ENCODE measurements around the gene VIPR1.
"Not testable (repeated sequence)": the region's sequence is repeated elsewhere in the genome, so short reads cannot be mapped to it uniquely, and the experiment has no call there.

Gene VIPR1

DNA sequence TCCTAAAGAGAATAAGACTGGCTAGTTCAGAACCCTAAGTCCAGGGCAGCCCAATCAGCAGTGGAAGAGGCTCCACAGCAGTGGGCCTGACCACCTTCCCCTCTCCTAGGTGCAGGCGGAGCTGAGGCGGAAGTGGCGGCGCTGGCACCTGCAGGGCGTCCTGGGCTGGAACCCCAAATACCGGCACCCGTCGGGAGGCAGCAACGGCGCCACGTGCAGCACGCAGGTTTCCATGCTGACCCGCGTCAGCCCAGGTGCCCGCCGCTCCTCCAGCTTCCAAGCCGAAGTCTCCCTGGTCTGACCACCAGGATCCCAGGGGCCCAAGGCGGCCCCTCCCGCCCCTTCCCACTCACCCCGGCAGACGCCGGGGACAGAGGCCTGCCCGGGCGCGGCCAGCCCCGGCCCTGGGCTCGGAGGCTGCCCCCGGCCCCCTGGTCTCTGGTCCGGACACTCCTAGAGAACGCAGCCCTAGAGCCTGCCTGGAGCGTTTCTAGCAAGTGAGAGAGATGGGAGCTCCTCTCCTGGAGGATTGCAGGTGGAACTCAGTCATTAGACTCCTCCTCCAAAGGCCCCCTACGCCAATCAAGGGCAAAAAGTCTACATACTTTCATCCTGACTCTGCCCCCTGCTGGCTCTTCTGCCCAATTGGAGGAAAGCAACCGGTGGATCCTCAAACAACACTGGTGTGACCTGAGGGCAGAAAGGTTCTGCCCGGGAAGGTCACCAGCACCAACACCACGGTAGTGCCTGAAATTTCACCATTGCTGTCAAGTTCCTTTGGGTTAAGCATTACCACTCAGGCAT lies 33.7 kb downstream of the VIPR1 start:
- DNase-seq (ENCODE audit: low read depth), result peak; percentile 31

DNA sequence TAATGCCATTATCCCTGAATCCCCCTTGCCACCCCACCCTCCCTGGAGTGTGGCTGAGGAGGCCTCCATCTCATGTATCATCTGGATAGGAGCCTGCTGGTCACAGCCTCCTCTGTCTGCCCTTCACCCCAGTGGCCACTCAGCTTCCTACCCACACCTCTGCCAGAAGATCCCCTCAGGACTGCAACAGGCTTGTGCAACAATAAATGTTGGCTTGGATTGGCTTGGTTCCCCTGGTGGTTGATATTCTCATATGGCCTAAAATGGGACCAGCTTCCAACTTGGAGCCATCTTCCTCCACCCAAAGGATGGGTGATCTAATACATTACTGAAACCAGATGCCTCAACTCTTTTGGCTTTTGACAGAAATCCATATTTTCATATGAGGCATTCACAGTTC lies 34.9 kb downstream of the VIPR1 start:
- no peak for DNase-seq (ENCODE audit: low read depth)

- DNase-seq (ENCODE audit: low read depth), result no peak
These were observed 37.6 kb downstream of the VIPR1 start for GRCh38 chr3:42539871-42540714.

GRCh38 chr3:42541079-42541478 lies 38.6 kb downstream of the VIPR1 start:
- DNase-seq (ENCODE audit: low read depth), result no peak

DNA sequence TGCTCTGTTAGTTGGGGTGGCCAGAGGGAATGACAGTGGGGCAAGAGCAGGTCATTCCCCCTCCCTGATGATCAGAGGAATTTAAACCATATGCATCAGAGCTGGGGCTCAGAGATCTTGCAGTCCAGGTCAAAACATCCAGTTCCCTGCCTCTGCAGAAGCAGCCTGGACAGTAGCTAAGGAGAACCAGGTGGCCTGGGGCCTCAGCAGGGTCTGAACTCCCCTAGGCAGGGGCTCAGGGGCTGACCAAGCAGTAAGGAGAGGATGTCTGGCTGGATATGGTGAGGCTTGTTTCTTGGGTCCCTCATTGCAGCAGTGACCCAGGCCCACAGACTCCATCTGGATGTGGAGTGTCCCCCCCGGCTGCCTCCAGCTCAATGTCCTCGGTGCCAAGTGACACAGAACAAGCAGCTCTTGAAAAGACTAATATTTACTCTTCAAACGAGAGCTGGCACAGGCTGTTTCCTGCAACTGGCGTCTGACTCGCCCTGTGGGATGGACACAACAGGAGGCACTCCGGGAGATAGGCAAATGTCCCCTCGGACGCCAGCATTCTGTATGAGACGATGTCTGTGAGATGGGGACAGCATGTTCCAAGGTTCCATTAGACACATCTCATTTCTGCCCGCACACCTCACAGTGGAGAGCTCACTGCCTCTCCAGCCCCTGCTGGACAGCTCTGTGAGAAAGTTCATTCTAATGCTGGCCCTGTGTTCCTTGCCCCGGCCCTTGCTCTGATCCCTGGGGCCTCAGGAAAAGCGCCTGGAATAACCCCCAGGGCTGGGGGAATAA lies 42.2 kb downstream of the VIPR1 start:
- DNase-seq (ENCODE audit: low read depth), result no peak

- DNase-seq (ENCODE audit: low read depth), result no peak
These were observed 42.9 kb downstream of the VIPR1 start for GRCh38 chr3:42545284-42545900.

DNA sequence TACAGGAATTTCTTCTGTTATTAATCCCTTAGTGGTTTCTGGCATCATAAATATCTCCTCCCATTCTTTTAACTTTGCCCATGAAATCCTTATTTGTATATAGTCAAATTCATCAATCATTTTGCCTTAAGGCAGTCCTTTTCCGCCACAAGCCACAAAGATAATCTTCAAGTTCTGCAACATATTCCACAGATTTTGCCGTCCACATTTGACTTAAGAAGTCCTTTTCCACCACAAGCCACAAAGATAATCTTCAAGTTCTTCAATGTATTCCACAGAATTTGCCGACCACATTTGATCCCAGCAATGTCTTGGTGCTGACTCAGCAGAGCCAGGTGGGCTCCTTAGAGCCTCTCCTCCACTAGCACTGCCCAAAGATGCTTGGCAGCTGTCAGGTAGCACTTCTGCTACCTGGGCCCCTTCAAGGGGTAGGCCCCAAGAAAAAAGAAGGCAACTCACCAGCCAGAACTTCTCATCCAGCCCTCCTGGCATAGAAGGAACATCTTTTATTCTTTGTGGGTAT lies 44.3 kb downstream of the VIPR1 start:
- no peak for DNase-seq (ENCODE audit: low read depth)

DNA sequence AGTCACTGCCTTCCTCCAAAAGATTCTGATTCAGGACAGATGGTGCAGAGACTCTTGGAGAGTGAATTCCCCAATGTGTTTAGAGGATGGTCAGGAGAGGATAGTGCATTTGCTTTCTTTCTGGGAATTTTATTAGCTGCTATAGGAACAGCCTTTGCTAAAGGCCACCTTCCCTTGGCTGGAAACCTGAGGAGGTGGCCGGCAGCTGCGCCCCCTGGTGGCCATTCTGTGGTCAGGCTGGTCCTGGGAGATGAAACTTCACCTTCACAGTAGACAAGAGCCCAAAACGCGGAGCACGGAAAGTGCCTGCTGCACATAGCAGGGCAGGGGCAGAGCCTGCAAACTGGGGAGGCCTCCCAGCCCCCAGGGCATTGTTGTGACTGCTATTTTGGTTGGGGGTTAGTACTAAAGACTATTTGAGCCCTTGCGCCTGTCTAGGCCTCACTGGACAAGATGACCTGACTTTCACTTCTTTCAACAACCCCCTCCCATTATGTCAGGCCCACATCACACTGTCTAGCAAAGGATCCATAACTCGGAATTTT lies 45.0 kb downstream of the VIPR1 start:
- DNase-seq (ENCODE audit: low read depth), result peak; percentile 48

DNA sequence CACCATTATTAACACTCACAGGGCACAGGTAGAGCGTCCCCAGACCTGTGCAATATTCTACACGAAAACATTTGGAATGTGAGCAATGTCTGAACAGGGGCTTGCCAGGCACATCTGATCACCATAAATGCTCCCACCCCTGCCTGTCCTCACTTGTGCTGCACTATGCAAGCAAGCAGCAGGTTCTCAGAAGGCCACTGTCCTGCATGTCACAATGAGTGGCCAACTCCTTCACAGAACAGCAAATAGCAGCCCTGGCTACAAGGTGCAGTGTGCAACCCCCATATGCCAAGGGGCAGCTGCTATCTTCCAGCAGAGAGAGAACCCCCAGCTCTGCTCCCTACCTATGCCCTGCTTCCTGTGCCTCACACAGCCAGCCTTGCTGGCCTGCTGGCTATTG lies 46.7 kb downstream of the VIPR1 start:
- DNase-seq (ENCODE audit: low read depth), result no peak

GRCh38 chr3:42550250-42550649 lies 47.8 kb downstream of the VIPR1 start:
- no peak for DNase-seq (ENCODE audit: low read depth)

DNA sequence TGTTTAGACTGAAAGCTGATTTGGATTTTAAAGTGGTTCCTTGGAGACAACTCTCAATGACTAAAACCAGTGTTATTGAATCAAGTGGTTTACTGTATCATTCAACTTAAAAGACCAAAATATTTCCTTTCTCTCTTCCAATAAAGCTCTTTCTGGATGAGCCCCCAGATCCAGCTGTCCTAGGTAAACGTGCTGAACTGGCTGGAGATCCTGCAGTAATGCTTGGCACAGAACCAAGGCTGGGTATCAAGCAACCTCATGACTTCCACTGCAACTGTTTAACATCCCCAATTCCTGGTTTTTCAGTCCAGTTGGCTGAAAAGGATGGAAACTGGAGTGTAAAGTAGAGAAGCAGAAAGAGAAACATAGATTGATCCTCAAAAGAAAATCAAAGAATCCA lies 50.4 kb downstream of the VIPR1 start:
- no peak for DNase-seq (ENCODE audit: low read depth)

GRCh38 chr3:42556089-42556632 lies 53.7 kb downstream of the VIPR1 start:
- no peak for DNase-seq (ENCODE audit: low read depth)

DNA sequence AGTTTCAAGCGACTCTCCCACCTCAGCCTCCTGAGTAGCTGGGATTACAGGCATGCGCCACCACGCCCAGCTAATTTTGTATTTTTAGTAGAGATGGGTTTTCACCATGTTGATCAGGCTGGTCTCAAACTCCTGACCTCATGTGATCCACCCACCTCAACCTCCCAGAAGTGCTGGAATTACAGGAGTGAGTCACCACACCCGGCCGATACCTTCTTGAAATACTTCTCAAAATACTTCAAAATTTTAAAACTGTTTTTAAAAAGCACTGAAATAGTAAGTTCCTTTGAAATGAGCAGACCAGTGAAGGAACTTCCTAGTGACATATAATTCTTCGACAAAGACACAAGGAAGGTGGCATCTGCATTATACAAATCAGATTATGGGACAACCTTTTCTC lies 54.4 kb downstream of the VIPR1 start:
- not testable (repeated sequence) for DNase-seq (ENCODE audit: low read depth)

DNA sequence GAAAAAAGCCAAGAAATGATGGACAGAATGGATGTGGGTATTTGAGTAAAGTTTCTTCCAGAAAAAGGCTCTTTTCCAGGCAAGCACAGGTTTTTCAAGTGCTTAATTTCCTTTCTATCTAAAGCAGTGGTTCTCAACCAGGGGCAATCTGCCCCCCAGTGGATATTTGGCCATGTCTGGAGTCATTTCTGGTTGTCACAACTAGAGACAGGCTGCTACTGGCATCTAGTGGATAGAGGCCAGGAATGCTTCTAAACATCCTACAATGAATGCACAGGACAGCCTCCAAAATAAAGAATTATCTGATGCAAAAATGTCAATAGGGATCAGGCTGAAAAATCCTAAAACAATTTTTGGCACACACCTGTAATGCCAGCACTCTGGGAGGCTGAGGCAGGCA lies 55.4 kb downstream of the VIPR1 start:
- DNase-seq (ENCODE audit: low read depth), result no peak

DNA sequence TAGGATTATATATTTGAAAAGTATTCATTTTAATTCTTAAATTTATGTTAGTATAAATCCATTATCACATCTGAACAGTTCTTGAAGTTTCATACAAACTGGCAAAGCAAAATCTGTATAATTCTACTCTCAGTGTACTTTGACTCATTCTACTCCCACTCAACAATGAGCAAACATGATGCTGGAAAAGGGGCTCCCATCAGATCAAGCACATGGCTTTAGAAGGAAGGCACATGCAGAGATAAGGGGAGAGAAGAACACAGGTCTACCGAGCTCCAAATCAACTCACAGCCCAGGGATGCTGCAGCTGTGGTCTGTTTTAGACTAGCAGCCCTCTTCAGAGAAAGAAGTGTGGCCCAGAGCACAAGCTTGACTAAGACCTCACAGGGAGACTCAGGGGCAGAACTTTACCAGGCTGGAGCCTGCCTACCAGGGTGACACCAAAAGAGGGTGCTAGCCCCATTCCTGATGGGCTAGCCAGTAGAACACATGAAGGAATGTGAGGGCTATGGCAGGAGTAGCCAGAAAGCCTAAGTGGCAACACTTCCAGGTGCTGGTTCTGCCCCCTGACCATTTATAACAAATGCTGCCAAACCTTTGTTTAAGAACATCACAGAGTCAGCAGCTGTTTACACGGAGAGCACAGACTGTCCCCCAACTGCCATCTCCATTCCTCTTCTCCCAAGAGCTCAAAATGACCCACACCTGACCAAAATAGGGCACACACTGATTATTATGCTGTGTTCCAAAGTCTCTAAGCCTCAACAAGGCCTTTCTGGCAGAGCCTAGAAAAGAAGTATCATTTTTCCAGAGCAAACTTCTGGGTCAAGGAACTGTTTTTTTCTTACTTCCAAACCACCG lies 59.8 kb downstream of the VIPR1 start:
- DNase-seq (ENCODE audit: low read depth), result no peak

DNA sequence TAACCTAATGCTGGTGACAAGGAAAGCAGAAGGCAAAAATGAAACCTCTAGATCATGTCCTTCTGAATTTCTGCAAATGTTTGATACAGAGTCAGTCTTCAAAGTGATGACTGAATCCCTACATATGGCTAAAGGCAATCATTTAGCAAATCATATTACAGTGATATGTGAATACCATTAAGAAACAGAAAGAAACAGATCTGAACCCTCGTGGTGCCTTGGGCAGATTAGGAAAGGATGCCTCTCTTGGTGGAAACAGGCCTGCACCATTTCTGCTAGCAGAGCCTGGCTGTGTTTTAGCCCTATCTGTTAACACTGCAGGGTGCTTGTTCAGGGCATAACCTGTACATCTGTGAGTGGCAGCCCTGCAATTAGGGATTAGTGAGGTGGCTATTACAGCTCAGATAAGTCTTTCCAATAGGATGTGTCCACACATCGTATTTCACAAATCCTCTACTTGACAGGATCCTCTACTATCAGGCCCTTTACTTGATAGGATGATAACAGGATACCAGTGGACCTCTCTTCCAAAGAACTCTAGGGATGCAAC lies 67.2 kb downstream of the VIPR1 start:
- no peak for DNase-seq (ENCODE audit: low read depth)

- no peak for DNase-seq (ENCODE audit: low read depth)
These were observed 69.8 kb downstream of the VIPR1 start for GRCh38 chr3:42572278-42572677.

- DNase-seq (ENCODE audit: low read depth), result no peak
These were observed 72.8 kb downstream of the VIPR1 start for GRCh38 chr3:42575137-42575741.

- DNase-seq (ENCODE audit: low read depth), result no peak
These were observed 75.6 kb downstream of the VIPR1 start for GRCh38 chr3:42578054-42578453.

GRCh38 chr3:42579346-42579745 lies 76.9 kb downstream of the VIPR1 start:
- DNase-seq (ENCODE audit: low read depth), result not testable (repeated sequence)
